GM19455 (cell line): ENCODE data around the gene UBE3B.

ENCODE experiments used
- ATAC-seq: cut with Tn5 transposase; IDR thresholded peaks from one replicate; pipeline ENCODE4 v1.9.1; 2021; ENCODE audit not compliant: unreplicated experiment

The UBE3B gene

GRCh38 chr12:109567967-109568366 is 90.5 kb downstream of the UBE3B start:
- no peak for ATAC-seq

- ATAC-seq = no peak
Observed at GRCh38 chr12:109568486-109568885, 91.1 kb downstream of the UBE3B start.

- no peak for ATAC-seq
Observed at GRCh38 chr12:109571773-109572505, 94.5 kb downstream of the UBE3B start.

GRCh38 chr12:109572506-109572845 is 95.0 kb downstream of the UBE3B start:
- ATAC-seq = no peak

GRCh38 chr12:109573029-109573913 is 95.8 kb downstream of the UBE3B start, which contains the start of the genes MMAB and MVK:
Gene MMAB (minus strand): TSS chr12:109573504. CDS start chr12:109573480, 24 bp downstream.
Gene MVK (plus strand): TSS chr12:109573794. CDS start chr12:109574823, 1,029 bp downstream.
- ATAC-seq = peak; percentile 94

- ATAC-seq = peak; percentile 7
Observed at GRCh38 chr12:109573914-109574244, 96.4 kb downstream of the UBE3B start.

GRCh38 chr12:109575683-109576082 is 98.2 kb downstream of the UBE3B start:
- no peak for ATAC-seq

- no peak for ATAC-seq
Observed at GRCh38 chr12:109577311-109577710, 99.9 kb downstream of the UBE3B start.

- no peak for ATAC-seq
Observed at GRCh38 chr12:109578330-109578927, 101.0 kb downstream of the UBE3B start.

- ATAC-seq = no peak
Observed at GRCh38 chr12:109579639-109580038, 102.2 kb downstream of the UBE3B start.

- no peak for ATAC-seq
Observed at GRCh38 chr12:109580272-109580671, 102.8 kb downstream of the UBE3B start.

- no peak for ATAC-seq
Observed at GRCh38 chr12:109580684-109581333, 103.4 kb downstream of the UBE3B start.

GRCh38 chr12:109581334-109581691 is 103.9 kb downstream of the UBE3B start:
- ATAC-seq = no peak

GRCh38 chr12:109581856-109582255 is 104.4 kb downstream of the UBE3B start:
- ATAC-seq = no peak

- no peak for ATAC-seq
Observed at GRCh38 chr12:109582636-109583035, 105.2 kb downstream of the UBE3B start.

- ATAC-seq = no peak
Observed at GRCh38 chr12:109583733-109584132, 106.3 kb downstream of the UBE3B start.
